Measurements from ENCODE around the gene TMEM119. TPM values are rescaled to one million over a fixed set of nuclear protein-coding genes. Genes with fewer than 3 reads are reported as not detected.

The TMEM119 gene
- total and polyA plus RNA-seq, 2 of the 13 experiments (the other 11 are each of a cell fraction or from before 2014, with no cell fraction given) = not detected

DNA sequence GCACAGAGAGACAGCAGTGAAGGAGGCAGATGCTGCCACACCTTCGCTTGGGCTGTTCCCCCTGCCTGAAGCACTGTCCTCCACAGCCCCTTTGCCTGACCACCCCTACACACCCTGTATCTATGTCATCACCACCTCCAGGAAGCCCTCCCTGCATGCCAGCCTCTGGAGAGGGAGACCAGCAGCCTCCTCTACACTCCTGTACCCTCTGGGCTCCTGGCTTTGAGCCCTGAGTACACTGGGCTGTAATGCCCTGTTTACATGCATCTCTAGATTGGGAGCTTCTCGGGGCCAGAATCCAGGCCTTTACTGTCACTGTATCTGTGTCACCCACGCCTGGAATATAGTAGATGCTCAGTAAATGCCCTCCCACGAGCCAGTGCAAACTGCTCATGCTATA is 5.9 kb upstream of the TMEM119 start:
- no TSS peak for BruUV-seq (replicated peaks)
- Histone ChIP-seq H3K27ac (ENCODE audit: extremely low read length, insufficient read depth, low read length) (no peak overlapping the region), H3K9ac (ENCODE audit: insufficient read depth, low read depth, low read length) (no peak overlapping the region), H2AFZ (ENCODE audit: low read length) (no peak overlapping the region), H3K36me3 (replicated peaks in 1 of 2; ENCODE audit: control insufficient read depth in 1 of 2, insufficient read depth in 2 of 2, low read length in 2 of 2) (no peaks in the 10 kb centered on the region), H3K4me2 (ENCODE audit: low read depth, low read length) (no peak overlapping the region), H4K20me1 (ENCODE audit: insufficient read depth, low read length) (no peaks in the 10 kb centered on the region), H3K4me3 (replicated peaks in 1 of 3; ENCODE audit: insufficient read depth in 1 of 3, low read depth in 2 of 3, low read length in 3 of 3) (no peak overlapping the region), H3K4me1 (ENCODE audit: insufficient read depth, low read length) (peaks cover 12% of the 10 kb centered on the region), H3K27me3 (ENCODE audit: control insufficient read depth in 1 of 2, insufficient read depth in 2 of 2, low read length in 2 of 2) (peaks cover 5 to 8% of the 10 kb centered on the region in 2 experiments; a peak in 2 of 5 replicates), H3K79me2 (ENCODE audit: insufficient read depth, low read length) (no peaks in the 10 kb centered on the region), H3K9me3 (ENCODE audit: low read length) (no peaks in the 10 kb centered on the region)
- TF ChIP-seq ZFP36 (IDR thresholded peaks at IDR 0.05; ENCODE audit: borderline replicate concordance, low read depth, low read length, partially characterized antibody) = peak; percentile 18
- TF ChIP-seq KMT2B (CRISPR knock-in tag; IDR thresholded peaks at IDR 0.05) = no peak
- no peak for ATAC-seq
- in situ Hi-C loops (cut with HindIII; ENCODE audit: extremely low pct_ligation_motif_present, low pct_unique_long_range_greater_than_20kb) = no loop called here
- DNase-seq (ENCODE audit: low spot score) = no peak
- 17% methylated on average over 1 of the region's 4 CpGs for WGBS (ENCODE audit: low lambda C conversion rate)
- POLR2A ChIA-PET = no interaction called here
- CTCF ChIA-PET (ENCODE audit: low intra/inter-chr PET ratio, low total read pairs) = no interaction called here
- intact Hi-C loops (cut with micrococcal nuclease; ENCODE audit: unreplicated experiment) = no loop called here
- no peak for FAIRE-seq

GRCh38 chr12:108602976-108603704 is 5.3 kb upstream of the TMEM119 start:
- H3K79me2 ChIP-seq (ENCODE audit: insufficient read depth, low read length) = no peaks in the 10 kb centered on the region
- no TSS peak for BruUV-seq (replicated peaks)
- no peak for FAIRE-seq
- no peak overlapping the region for H3K9ac ChIP-seq (ENCODE audit: insufficient read depth, low read depth, low read length)
- no peak overlapping the region for H3K27ac ChIP-seq (ENCODE audit: extremely low read length, insufficient read depth, low read length)
- no peaks in the 10 kb centered on the region for H4K20me1 ChIP-seq (ENCODE audit: insufficient read depth, low read length)
- no peaks in the 10 kb centered on the region for H3K9me3 ChIP-seq (ENCODE audit: low read length)
- ChIA-PET POLR2A (no interaction called here), CTCF (ENCODE audit: low intra/inter-chr PET ratio, low total read pairs) (no interaction called here)
- no peak for DNase-seq (ENCODE audit: low spot score)
- in situ Hi-C loops (cut with HindIII; ENCODE audit: extremely low pct_ligation_motif_present, low pct_unique_long_range_greater_than_20kb) = no loop called here
- WGBS (ENCODE audit: low lambda C conversion rate) = 0% methylated on average over 1 of the region's 15 CpGs
- intact Hi-C loops (cut with micrococcal nuclease; ENCODE audit: unreplicated experiment) = no loop called here
- no peaks in the 10 kb centered on the region for H3K36me3 ChIP-seq (replicated peaks in 1 of 2; ENCODE audit: control insufficient read depth in 1 of 2, insufficient read depth in 2 of 2, low read length in 2 of 2)
- peaks cover 12% of the 10 kb centered on the region for H3K4me1 ChIP-seq (ENCODE audit: insufficient read depth, low read length)
- H3K4me3 ChIP-seq (replicated peaks in 1 of 3; ENCODE audit: insufficient read depth in 1 of 3, low read depth in 2 of 3, low read length in 3 of 3) = no peak overlapping the region
- no peak overlapping the region for H2AFZ ChIP-seq (ENCODE audit: low read length)
- ATAC-seq = no peak
- H3K4me2 ChIP-seq (ENCODE audit: low read depth, low read length) = no peak overlapping the region
- peaks cover 5 to 6% of the 10 kb centered on the region in 2 experiments; a peak in 2 of 5 replicates for H3K27me3 ChIP-seq (ENCODE audit: control insufficient read depth in 1 of 2, insufficient read depth in 2 of 2, low read length in 2 of 2)
- TF ChIP-seq PCBP1 (IDR thresholded peaks at IDR 0.05; ENCODE audit: borderline replicate concordance, low read depth, low read length) (no peak), ZNF83 (CRISPR knock-in tag; IDR thresholded peaks at IDR 0.05; ENCODE audit: borderline replicate concordance) (no peak), SMARCC2 (IDR thresholded peaks at IDR 0.05) (no peak), BCLAF1 (IDR thresholded peaks at IDR 0.05) (no peak), CHCHD3 (CRISPR knock-in tag; IDR thresholded peaks at IDR 0.05) (no peak), DPF2 (CRISPR knock-in tag; IDR thresholded peaks at IDR 0.05; ENCODE audit: borderline replicate concordance, low read depth) (no peak), SNAPC2 (CRISPR knock-in tag; IDR thresholded peaks at IDR 0.05) (no peak), TOE1 (CRISPR knock-in tag; IDR thresholded peaks at IDR 0.05) (no peak), ZNF674 (CRISPR knock-in tag; IDR thresholded peaks at IDR 0.05; ENCODE audit: low read depth) (no peak), HNF1B (CRISPR knock-in tag; IDR thresholded peaks at IDR 0.05) (no peak), ZNF530 (CRISPR knock-in tag; IDR thresholded peaks at IDR 0.05; ENCODE audit: low read depth) (no peak), MXI1 (IDR thresholded peaks at IDR 0.05; ENCODE audit: borderline replicate concordance, low read depth, low read length) (no peak), ZMYM3 (CRISPR knock-in tag; IDR thresholded peaks at IDR 0.05) (no peak)
